Keratinocyte (primary cell): ENCODE results near the gene OXCT1. TPM values are rescaled to one million over a fixed set of nuclear protein-coding genes. Genes with fewer than 3 reads are reported as not detected.
"Not testable (repeated sequence)": the region's sequence is repeated elsewhere in the genome, so short reads cannot be mapped to it uniquely, and the experiment has no call there.

ENCODE experiments used
- DNase-seq: peaks from one replicate; pipeline ENCODE4 v3.0.0-alpha.2; 2011; ENCODE audit warnings: low read depth, missing footprints, low spot score
- FAIRE-seq: peaks from 2 replicates; lab custom pipeline; 2011; peaks lifted over from hg19 to GRCh38; lab: Jason Lieb, UNC
- H2AFZ ChIP-seq: 2 replicates; pipeline ENCODE4 v1.6.0; 2012; ENCODE audit warnings: low read length, control low read depth, inconsistent platforms; ENCODE audit not compliant: control insufficient read depth
- H3K27ac ChIP-seq: 2 replicates; pipeline ENCODE4 v1.5.1; 2011; ENCODE audit warnings: low read length; ENCODE audit not compliant: control insufficient read depth, insufficient read depth
- H3K27me3 ChIP-seq: 3 replicates; pipeline ENCODE4 v1.6.0; 2011; ENCODE audit warnings: low read length; ENCODE audit not compliant: control insufficient read depth, insufficient read depth; ENCODE audit errors: extremely low read depth
- H3K36me3 ChIP-seq, 2 experiments: 2 replicates in 1 of 2; 3 replicates in 1 of 2; pipeline ENCODE4 v1.5.1; 2011; ENCODE audit warnings: low read length in 2 of 2, mild to moderate bottlenecking in 1 of 2; ENCODE audit not compliant: control insufficient read depth in 2 of 2, insufficient read depth in 2 of 2; ENCODE audit errors: extremely low read depth in 1 of 2
- H3K4me1 ChIP-seq: 3 replicates; pipeline ENCODE4 v1.5.1; 2011; ENCODE audit warnings: low read length; ENCODE audit not compliant: control insufficient read depth, insufficient read depth; ENCODE audit errors: extremely low read depth
- H3K4me2 ChIP-seq: 3 replicates; pipeline ENCODE4 v1.6.0; 2011; ENCODE audit warnings: low read depth, low read length; ENCODE audit not compliant: control insufficient read depth, insufficient read depth; ENCODE audit errors: extremely low read depth
- H3K4me3 ChIP-seq, 3 experiments: fragments of 200-600 bp in 1 of 3; sonication (generic) in 1 of 3; 2 replicates in 2 of 3; 3 replicates in 1 of 3; pipeline ENCODE4 v1.5.1; 2011 to 2016; ENCODE audit warnings: low read length in 3 of 3, mild to moderate bottlenecking in 3 of 3, control low read depth in 2 of 3, inconsistent platforms in 1 of 3, low read depth in 1 of 3, mixed read lengths in 1 of 3, mixed run types in 1 of 3, moderate library complexity in 1 of 3; ENCODE audit not compliant: control insufficient read depth in 2 of 3, insufficient read depth in 2 of 3; ENCODE audit errors: extremely low read depth in 1 of 3
- H3K79me2 ChIP-seq: 2 replicates; pipeline ENCODE4 v1.6.0; 2012; ENCODE audit warnings: low read length; ENCODE audit not compliant: control insufficient read depth, insufficient read depth
- H3K9ac ChIP-seq: 3 replicates; pipeline ENCODE4 v1.6.0; 2011; ENCODE audit warnings: low read length; ENCODE audit not compliant: control insufficient read depth, insufficient read depth; ENCODE audit errors: extremely low read depth
- H3K9me1 ChIP-seq: 3 replicates; pipeline ENCODE4 v1.6.0; 2011; ENCODE audit warnings: low read length; ENCODE audit not compliant: control insufficient read depth, insufficient read depth; ENCODE audit errors: extremely low read depth
- H3K9me3 ChIP-seq: 2 replicates; pipeline ENCODE4 v1.5.1; 2012; ENCODE audit warnings: low read depth, low read length; ENCODE audit not compliant: control insufficient read depth
- H4K20me1 ChIP-seq: 3 replicates; pipeline ENCODE4 v1.6.0; 2011; ENCODE audit warnings: low read length; ENCODE audit not compliant: control insufficient read depth, insufficient read depth; ENCODE audit errors: extremely low read depth
- EZH2 ChIP-seq: IDR thresholded peaks from one replicate; pipeline ENCODE4 v1.6.1; 2012; ENCODE audit warnings: inconsistent platforms, mild to moderate bottlenecking, low read length, moderate library complexity
- dilution Hi-C: fragments of 300-500 bp; cut with MboI; formaldehyde crosslinking; loops from one replicate; pipeline ENCODE4 v1.7.0; 2020; ENCODE audit warnings: low sequenced_read_pairs; ENCODE audit not compliant: extremely low pct_ligation_motif_present
- polyA plus RNA-seq, 5 experiments: library from polyadenylated mRNA; depleted of rRNA in 3 of 5; stranded (reverse) in 3 of 5; stranded (forward) in 1 of 5; unstranded in 1 of 5; fragments of >200 nt; gene quantifications; 1 replicate in 1 of 5; 2 replicates in 3 of 5; 3 replicates in 1 of 5; pipeline versions ENCODE4 v1.2.1 to v1.2.3, GENCODE V29; 2011 to 2012; ENCODE audit warnings: missing spikeins in 2 of 5, low read depth in 1 of 5, low replicate concordance in 1 of 5
- TF ChIP-seq, protein P1 (sequence below), 3 experiments: IDR thresholded peaks in 1 of 3; conservative IDR thresholded peaks in 1 of 3; optimal IDR thresholded peaks in 1 of 3; 2 replicates in 2 of 3; 3 replicates in 1 of 3; pipeline versions ENCODE3 to v1.5.1; 2011; ENCODE audit warnings: low read length in 3 of 3, mild to moderate bottlenecking in 3 of 3, moderate library complexity in 2 of 3, control low read depth in 1 of 3, inconsistent platforms in 1 of 3; ENCODE audit not compliant: insufficient read depth in 2 of 3; ENCODE audit errors: extremely low read depth in 1 of 3

OXCT1 gene
- polyA plus RNA-seq, 1 donor (not counting 4 experiments of a cell fraction or from before 2014, with no cell fraction given) = 34.0 TPM

DNA sequence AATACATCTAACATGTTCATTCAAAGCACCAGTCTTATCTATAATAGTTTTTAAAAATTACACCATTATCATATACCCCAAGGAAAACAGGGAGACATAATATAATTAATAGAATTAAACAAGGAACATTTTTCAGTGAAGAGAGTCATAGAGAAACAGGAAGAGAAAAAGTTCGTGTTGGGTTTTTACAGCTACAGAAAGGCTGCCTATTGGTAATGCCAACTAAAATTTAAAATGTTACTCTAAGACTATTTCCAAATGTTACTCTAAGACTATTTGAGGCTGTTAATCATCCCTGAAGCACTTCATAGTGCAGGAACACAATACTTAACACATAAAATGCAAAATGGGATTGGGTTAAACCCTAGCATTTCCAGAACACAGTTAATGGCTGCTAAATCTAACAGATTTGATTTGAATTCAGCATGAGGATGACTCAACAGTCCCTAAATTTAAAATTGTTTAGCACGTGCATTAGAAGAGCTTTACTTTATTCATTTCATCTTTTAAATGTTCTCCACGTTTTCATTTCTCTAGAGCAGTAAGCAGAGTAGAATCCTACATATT is 54.5 kb downstream of the OXCT1 start:
- dilution Hi-C loops = no loop called here

DNA sequence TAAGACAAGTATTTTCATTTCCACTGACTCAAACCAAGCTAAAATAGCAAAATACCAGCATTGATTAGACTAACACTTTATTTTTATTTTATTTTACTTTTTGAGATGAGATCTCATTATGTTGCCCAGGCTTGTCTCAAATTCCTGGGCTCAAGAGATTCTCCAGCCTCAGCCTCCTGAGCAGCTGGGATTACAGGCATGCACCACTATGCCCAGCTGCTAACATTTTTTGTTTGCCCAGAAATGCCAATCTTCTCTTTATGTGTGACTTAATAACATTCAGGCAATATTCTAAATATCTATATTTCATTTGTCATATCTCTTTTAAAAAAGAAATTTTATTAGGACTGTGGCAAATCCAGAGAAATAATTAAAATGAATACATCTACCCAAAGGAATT is 55.0 kb downstream of the OXCT1 start:
- H3K4me2 ChIP-seq = no peak overlapping the region
- H3K36me3 ChIP-seq = no peaks in the 10 kb centered on the region
- dilution Hi-C loops = no loop called here
- FAIRE-seq (no peak), DNase-seq (no peak)
- H3K4me1 ChIP-seq = peaks cover 4% of the 10 kb centered on the region
- no peak overlapping the region for H3K4me3 ChIP-seq
- no peak overlapping the region for H2AFZ ChIP-seq
- TF ChIP-seq, protein P1, sequence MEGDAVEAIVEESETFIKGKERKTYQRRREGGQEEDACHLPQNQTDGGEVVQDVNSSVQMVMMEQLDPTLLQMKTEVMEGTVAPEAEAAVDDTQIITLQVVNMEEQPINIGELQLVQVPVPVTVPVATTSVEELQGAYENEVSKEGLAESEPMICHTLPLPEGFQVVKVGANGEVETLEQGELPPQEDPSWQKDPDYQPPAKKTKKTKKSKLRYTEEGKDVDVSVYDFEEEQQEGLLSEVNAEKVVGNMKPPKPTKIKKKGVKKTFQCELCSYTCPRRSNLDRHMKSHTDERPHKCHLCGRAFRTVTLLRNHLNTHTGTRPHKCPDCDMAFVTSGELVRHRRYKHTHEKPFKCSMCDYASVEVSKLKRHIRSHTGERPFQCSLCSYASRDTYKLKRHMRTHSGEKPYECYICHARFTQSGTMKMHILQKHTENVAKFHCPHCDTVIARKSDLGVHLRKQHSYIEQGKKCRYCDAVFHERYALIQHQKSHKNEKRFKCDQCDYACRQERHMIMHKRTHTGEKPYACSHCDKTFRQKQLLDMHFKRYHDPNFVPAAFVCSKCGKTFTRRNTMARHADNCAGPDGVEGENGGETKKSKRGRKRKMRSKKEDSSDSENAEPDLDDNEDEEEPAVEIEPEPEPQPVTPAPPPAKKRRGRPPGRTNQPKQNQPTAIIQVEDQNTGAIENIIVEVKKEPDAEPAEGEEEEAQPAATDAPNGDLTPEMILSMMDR (optimal IDR thresholded peaks at IDR 0.05 in 1 of 3, IDR thresholded peaks at IDR 0.05 in 1 of 3, conservative IDR thresholded peaks at IDR 0.05 in 1 of 3; ENCODE audit: extremely low read depth in 1 of 3, insufficient read depth in 2 of 3, low read length in 3 of 3) = no peak
- TF ChIP-seq EZH2 = no peak
- H4K20me1 ChIP-seq = no peaks in the 10 kb centered on the region
- H3K27ac ChIP-seq = no peak overlapping the region
- no peaks in the 10 kb centered on the region for H3K79me2 ChIP-seq
- H3K9me1 ChIP-seq = no peaks in the 10 kb centered on the region
- H3K9ac ChIP-seq = no peak overlapping the region
- H3K9me3 ChIP-seq = no peaks in the 10 kb centered on the region
- no peaks in the 10 kb centered on the region for H3K27me3 ChIP-seq

More for the DNA sequence above, 54.5 kb downstream of the OXCT1 start:
- Histone ChIP-seq H3K79me2 (no peaks in the 10 kb centered on the region), H3K4me3 (no peak overlapping the region), H4K20me1 (no peaks in the 10 kb centered on the region), H3K4me2 (no peak overlapping the region), H3K9me1 (no peaks in the 10 kb centered on the region), H3K27me3 (no peaks in the 10 kb centered on the region), H3K4me1 (peaks cover 4% of the 10 kb centered on the region), H3K27ac (no peak overlapping the region), H3K9ac (no peak overlapping the region), H3K9me3 (no peaks in the 10 kb centered on the region), H3K36me3 (no peaks in the 10 kb centered on the region), H2AFZ (no peak overlapping the region)
- no peak for FAIRE-seq
- TF ChIP-seq, protein P1 (optimal IDR thresholded peaks at IDR 0.05 in 1 of 3, IDR thresholded peaks at IDR 0.05 in 1 of 3, conservative IDR thresholded peaks at IDR 0.05 in 1 of 3; ENCODE audit: extremely low read depth in 1 of 3, insufficient read depth in 2 of 3, low read length in 3 of 3) = no peak
- no peak for TF ChIP-seq EZH2
- DNase-seq = no peak

DNA sequence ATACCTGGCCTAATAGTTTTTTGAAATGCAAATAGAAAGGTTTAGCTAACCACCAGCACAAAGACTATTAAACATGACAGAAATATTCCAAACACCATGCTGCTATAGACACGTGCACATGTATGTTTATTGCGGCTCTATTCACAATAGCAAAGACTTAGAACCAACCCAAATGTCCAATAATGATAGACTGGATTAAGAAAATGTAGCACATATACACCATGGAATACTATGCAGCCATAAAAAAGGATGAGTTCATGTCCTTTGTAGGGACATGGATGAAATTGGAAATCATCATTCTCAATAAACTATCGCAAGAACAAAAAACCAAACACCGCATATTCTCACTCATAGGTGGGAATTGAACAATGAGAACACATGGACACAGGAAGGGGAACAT is 55.9 kb downstream of the OXCT1 start:
- DNase-seq, H3K4me3 ChIP-seq, H3K27me3 ChIP-seq, H3K4me1 ChIP-seq, H3K4me2 ChIP-seq, H3K36me3 ChIP-seq, H4K20me1 ChIP-seq, H3K79me2 ChIP-seq, H3K27ac ChIP-seq, FAIRE-seq, dilution Hi-C loops, H3K9ac ChIP-seq, H2AFZ ChIP-seq, H3K9me1 ChIP-seq, H3K9me3 ChIP-seq: not testable (repeated sequence)
